Measurements from ENCODE around the gene IL17RE.
"Not testable (repeated sequence)": the region's sequence is repeated elsewhere in the genome, so short reads cannot be mapped to it uniquely, and the experiment has no call there.

IL17RE gene

DNA sequence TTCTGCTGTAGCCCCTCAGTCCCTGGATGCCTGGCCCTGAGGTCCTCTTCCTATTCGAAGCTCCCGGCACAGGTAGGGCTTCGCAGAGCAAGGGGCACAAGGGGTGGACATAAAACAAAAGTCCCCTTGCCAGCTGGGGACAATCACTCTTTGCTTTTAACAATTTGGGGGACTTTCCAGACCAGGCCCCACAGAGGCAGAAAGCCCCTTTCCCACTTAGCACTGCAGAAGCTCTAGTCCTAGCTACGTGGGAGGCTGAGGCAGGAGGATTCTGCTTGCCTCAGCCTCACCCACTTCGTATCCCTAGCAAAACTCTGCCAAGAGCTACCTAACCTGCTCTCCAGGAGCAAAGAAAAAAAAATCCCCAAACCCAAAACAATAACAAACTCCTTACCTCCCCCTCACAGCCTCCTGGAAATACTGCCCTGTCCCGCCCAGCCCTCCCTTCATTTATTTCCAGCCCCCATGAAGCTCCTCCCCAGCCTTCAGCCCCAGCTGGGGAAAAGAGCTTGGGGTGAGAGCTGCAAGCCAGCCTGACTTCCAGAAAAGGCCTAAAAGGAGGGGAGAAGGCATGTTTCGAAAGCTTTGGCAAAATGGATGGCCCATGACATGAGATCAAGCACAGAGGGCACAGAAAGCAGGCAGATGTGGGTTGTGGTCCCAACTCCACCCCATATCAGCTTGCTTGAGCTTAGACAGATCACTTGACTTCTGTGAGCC, 22.7 kb upstream of the IL17RE start, which contains the start of gene CIDEC:
CIDEC (minus strand) TSS at position 424 of the 720 bp plus-strand sequence. CDS start 1,767 bp downstream, outside the sequence.
- DNase-seq = no peak

DNA sequence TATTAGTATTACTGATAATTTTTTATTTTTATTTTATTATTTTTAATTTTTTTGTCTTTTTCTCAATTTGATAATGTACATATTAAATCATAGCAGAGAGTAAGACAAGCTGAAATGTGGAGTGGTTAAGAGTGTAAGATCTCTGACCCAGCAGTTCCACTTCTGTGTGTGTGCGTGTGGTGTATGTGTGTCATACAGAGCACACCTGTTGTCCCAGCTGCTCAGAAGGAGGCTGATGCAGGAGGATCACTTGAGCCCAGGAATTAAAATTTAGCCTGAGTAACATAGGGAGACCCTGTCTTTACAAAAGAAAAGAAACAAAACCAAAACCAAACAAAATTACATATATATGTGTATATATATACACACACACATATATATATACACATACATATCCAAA, 21.2 kb upstream of the IL17RE start:
- DNase-seq = no peak

DNA sequence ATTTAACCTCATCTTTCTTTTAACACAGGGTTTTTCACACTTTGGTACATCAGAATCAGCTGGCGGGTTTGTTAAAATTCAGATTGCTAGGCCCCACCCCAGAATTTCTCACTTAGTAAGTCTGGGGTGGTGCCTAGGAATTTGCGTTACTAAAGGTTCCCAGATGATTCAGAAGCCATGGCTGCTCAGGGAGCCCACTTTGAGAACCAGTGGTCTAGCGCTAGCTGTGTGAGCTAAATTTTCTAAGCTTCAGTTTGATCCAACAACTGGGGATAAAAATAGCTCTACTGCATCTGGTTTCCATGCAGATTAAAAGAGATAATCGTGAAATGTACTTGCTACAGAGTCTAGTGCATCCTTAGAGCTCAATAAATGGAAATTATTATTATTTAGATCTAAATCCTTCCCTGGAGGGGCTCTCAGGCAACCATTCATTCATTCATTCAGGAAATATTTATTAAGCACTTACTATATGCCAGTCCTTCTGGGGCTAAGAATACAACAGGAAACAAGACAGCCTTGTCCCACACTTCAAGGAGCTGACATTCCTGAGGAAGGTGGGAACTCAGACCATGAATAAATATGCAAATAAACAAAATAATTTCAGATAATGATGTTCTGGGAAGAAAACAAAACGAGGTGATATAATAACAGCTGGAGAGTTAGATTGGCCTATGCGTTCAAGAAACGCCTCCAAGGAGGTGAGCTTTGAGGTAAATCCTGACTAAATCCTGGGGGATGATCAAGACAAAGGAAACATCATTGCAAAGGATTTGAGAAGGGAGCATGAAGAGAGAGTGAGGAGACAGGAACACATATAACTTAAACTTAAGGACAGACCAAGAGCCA, 18.7 kb upstream of the IL17RE start:
- DNase-seq = no peak

DNA sequence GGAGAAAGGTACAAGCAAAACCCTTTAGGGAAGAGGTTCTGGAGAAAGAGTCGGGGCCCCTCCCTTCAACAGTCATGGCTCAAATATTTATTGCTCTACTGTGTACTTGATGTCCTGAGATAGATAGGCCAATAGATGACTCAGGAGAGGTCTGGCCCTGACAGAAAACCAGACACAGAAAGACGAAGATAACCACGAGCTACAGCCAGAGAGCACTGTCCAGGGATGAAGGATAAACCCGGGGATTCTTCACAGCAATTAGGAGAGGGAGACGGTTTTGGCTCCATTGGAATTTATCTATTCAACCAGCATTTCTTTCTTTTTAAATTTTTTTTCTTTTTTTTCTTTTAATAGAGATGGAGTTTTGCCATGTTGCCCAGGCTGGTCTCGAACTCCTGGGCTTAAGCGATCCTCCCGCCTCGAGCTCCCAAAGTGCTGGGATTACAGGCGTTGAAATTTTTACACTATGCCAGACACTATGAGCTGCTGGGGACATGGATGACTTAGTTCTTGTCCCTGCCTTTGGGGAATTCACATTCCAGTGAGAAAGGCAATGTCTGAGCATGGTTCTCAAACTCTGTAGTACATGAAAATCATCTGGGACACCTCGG, 18.0 kb upstream of the IL17RE start:
- no peak for DNase-seq

DNA sequence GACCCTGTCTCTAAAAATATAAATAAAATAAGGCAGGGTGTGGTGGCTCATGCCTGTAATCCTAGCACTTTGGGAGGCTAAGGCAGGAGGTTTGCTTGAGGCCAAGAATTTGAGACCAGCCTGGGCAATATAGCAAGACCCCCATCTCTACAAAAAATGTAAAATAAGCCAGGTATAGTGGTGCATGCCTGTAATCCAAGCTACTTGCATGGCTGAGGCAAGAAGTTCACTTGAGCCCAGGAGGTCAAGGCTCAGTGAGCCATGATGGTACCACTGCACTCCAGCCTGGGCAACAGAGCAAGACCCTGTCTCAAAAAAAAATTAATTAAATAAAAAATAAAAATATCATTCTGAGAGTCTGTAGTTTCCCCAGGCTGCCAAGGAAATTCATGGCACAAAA, 16.3 kb upstream of the IL17RE start:
- no peak for DNase-seq

DNA sequence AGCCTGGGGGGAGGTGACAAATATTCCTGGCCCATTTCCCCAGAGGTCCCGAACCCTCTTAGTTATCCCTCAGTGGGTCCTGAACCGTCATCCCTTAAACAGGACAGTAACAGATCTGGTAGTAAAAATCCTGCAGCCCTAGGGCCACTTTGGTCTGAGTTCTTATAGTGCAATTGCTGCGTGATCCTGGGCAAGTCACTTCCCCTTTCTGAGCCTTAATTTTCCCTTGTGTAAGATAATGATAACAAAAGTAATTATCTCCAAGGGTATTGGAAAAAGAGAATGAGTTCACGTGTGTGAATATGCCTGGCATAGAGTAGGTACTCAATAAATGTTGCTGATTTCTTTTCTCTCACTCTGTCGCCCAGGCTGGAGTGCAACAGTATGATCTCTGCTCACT, 15.2 kb upstream of the IL17RE start:
- peak in 3 of 4 experiments; percentile 25 to 36 (median 29) for DNase-seq

DNA sequence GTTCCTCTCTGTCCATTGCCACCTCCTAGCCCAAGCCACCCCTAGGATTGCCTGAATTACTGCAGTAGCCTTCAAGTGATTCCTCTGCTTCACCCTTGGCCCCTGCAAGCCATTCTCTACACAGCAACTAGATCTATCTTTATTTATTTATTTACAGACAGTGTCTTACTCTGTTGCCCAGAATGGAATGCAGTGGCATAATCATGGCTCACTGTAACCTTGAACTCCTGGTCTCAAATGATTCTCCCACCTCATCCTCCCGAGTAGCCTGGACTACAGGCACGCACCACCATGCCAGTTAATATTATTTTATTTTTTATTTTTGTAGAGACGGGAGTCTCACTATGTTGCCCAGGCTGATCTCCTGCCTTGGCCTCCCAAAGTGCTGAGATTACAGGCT, 14.1 kb upstream of the IL17RE start:
- no peak for DNase-seq

DNA sequence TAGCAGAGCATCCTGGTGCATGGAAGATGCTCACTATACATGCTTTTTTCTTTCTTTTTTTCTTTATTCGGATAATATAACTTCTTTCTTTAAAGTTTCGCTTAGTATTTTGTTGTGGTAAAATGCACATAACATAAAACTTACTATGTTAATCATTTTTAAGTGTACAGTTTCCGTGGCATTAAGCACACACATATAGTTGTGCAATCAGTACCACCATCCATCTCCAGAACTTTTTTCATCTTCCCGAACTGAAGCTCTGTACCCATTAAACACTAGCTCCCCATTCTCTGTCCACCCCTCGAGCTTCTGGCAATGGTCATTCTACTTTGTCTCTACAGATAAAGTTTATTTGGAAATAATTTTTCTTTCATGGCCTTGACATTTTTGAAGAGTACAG, 13.2 kb upstream of the IL17RE start:
- DNase-seq = no peak

DNA sequence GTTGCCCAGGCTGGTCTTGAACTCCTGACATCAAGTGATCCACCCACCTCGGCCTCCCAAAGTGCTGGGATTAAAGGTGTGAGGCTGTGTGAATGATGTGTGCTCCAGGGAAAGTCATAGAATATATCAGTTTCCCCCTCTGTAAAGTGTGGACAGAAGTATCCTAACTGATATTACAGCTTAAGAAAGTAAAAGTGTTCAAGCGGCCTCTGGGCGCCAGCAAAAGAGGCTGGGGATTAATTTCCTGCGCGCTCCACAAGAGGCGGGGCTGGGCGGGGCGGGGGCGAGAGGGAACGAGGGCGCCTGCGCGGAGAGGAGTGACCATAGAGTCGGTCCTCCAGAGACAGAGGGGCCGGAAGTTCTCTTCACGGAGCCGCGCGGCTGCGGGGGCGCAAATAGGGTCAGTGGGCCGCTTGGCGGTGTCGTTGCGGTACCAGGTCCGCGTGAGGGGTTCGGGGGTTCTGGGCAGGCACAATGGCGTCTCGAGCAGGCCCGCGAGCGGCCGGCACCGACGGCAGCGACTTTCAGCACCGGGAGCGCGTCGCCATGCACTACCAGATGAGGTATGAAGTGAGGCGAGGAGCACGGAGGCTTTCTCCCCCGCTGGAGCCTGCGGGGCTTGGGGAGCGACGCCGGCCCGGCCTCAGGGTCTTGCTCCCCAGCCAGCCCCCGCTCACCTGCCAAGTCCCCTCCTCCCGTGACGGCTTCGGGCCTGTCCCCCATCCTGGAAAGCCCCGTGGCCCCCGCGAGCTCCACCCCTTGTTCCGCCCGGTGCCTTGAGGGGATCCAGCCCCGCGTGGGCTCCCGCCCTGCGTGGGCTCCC, 12.2 kb upstream of the IL17RE start, which contains the start of gene JAGN1:
JAGN1 (plus strand) TSS at position 362 of the 823 bp plus-strand sequence; CDS start at position 475, 113 bp downstream.
- DNase-seq = peak; percentile 93 to 96 (median 96)

DNA sequence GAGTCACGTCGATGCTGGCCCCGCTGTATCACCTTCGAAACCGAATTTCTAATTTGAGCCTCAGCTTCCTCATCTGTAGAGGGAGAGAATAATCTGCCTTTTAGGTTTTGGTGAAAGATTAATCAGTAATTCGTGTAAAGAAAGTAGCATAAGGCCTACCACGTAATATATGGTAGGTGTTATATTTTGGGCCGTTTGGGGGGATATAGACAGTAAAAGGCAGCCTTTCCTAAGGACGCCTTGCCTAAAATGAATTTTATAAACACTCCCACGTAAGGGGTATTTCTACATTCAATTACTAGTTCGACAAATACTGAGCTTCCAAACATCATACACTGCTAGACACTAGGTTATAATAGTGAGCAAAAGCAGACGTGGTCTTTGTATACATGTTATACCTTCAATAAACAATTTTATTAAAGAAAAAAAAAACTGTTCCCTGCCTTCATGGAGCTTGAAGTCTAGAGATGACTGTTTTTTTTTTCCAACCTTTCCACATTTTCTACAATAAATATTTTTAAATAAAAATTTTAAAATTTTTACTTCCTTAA, 11.5 kb upstream of the IL17RE start:
- DNase-seq = no peak

DNA sequence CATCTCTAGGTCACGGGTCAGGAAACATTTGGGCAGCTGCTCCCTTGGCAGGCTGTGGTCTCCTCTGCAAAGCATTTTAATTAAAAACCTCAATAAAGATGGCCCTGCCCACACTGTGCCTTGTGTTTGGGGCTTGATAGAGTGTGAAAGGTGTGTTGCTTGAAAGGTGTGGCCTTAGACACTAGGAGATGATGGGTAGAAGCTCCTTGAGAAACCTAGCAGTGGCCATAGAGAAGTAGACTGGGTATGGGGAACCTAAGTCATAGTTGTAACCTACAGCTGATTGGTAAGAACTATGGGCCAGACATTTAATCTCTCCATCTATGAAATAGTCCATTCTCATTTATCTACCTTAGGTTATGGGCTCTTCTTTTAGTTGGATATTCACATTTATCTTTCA, 8.9 kb upstream of the IL17RE start:
- no peak for DNase-seq

DNA sequence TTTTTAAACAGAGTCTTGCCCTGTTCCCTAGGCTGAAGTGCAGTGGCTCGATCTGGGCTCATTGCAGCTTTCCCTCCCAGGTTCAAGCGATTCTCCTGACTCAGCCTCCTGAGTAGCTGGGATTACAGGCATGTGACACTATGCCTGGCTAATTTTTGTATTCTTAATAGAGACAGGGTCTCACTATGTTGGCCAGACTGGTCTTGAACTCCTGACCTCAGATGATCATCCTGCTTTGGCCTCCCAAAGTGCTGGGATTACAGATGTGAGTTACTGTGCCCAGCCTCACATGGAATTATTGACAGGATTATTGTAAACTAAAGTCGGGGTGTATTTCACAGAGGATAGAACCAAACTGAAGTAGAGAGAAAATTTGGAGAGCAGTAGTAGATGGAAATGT, 6.9 kb upstream of the IL17RE start:
- DNase-seq = not testable (repeated sequence)

DNA sequence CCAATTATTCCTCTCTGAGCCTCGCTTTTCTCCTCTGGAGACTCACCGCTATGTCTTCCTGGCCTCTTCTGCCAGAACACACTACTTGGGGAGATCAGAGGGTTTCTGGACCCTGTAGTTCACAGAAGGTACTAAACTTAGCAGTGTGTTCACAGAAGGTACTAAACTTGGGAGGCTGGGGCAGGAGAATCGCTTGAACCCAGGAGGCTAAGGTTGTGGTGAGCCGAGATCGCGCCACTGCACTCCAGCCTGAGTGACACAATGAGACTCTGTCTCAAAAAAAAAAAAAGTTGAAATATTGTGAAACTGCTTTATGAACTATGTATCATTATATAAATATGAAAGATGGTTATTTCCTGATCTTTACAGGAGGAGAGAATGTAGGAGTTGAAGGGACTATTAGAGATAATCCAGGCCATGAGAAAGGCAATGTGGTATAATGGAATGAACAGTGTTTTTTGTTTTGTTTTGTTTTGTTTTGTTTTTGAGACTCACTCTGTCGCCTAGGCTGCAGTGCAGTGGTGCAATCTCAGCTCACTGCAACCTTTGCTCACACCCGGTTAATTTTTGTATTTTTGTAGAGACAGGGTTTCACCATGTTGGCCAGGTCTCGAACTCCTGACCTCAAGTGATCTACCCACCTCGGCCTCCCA, 5.8 kb upstream of the IL17RE start:
- not testable (repeated sequence) for DNase-seq

DNA sequence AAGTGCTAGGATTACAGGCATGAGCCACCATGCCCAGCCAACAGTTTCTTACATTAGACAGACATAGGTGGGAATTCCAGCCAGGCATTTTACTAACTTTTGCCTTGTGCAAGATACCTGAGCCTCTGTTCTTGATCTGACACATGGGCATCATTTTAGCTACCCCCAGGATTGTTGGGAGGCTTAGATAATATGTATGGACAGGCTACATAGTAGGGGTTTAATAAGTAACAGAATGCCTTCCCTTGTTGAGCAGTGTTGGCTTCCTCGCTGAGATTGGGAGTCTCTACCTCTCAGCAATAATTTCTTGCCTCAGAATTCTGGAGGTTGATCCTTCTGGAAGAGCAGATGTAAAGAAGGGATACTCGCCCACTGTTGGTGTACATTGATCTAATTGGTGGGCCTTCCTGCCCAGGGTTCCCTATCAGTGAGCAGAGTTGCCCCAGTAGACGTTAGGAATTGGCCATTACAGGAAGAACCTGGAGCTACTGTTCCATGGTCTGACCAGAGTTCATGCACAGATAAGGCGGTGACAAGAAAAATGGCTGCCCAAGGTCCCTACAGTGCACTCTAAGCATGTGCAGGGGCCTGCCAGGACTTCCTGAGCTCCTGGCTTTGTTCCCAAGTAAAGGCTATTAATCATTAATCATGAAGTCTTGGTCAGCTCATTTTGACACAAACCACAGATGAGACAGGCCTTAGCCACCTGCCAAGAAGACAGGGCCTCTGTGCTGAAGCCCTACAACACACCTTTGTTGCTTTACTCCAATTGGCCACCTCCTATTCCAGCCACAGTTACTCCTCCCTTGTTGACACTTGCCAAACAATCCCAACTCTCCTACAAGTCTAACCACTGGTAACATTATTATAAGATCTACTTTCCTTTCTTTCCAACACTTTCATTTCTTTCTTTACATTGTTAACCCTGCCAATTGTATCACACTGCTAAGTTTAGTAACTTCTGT, 5.0 kb upstream of the IL17RE start:
- no peak for DNase-seq

DNA sequence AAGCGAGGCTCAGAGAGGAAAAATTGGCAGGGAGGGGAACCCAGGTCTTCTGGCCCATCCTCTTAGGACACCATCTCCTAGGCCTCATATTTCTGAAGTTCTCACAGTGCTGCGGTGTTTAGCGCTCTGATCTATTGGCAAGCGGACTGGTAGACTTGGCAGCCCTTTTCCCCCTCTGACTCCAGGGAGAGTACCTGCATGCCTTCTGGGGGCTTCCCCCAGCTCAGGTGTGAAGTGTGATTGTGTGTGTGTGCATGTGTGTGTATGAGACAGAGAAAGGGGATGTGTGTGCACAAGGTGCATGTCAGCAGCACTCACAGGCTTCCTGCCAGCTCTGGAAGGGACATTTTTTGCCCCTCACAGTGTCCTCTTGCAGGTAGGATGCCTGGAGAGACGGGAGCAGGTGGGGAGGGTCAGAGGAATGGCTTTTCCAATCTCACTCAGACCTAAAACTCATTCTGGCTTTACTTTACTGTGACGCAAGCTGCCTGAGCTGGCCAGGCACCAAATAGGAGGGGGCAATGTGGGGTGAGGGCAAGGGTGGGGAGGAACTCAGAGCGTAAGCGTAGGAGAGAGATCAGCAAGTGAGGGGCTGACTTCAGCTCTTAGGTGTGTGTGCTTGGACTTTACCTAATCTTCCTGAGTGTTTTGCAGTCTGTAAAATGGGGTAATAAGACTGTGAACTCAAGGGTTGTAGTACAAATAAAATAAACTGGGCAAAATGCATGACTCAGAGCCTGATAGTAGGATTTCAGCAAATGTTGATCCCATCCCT, 4.0 kb upstream of the IL17RE start:
- no peak for DNase-seq

DNA sequence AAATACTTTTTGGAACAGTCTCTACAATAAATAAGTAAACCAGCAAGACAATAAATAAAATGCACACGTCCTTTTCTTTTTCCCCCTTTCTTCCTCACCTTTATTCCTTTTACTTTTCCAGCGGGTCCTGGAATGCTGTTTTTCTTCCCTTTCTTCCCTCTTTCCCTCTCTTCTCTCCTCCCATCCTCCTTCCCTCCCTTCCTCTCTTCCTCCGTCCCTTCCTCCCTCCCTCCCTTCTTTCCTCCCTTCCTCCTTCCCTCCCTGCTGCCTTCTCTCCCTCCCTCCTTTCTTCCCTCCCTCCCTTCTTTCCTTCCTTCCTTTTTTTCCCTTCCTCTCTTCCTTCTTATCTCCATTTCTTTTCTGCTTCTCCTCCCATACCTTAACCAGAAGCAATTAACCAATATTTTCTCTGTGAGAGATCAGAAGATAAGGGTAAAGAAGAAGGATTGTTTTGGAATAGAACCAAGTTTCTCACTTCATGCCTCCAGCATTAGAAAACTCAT, 3.3 kb upstream of the IL17RE start:
- DNase-seq = no peak

DNA sequence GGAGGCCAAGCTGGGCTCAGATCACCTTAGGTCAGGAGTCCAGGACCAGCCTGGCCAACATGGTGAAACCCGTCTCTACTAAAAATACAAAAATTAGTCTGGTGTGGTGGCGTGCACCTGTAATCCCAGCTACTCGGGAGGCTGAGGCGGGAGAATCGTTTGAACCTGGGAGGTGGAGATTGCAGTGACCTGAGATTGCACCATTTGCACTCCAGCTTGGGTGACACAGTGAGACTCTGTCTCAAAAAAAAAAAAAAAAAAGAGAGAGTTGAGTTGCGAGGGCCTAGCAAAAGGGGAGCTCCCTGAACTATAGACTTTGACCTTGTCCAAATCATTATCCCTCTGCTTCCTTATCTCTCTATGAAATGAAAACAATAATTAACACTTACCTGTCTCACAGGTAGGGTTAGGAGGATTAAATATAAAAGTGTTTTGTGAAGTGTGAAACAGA, 1.7 kb upstream of the IL17RE start:
- DNase-seq = not testable (repeated sequence)

DNA sequence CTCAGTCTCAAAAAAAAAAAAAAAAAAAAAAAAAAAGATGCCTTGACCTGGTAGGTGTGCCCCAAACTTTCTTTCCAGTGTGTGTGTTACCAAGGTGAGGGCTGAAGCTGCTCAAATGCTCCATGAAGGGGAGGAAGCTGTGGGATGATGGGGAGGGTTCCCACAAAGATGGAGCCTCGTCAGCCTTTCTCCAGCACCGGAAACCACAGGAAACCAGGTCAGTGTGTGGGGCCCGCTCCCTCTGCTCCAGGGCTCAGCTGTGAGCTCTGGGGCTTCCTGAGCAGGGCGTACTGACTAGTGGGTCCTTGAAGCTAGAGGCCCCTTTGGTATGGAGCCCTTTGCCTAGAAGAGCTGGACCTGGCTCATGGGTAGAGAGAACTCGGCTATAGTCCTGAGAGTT, 681 bp upstream of the IL17RE start:
- no peak for DNase-seq

DNA sequence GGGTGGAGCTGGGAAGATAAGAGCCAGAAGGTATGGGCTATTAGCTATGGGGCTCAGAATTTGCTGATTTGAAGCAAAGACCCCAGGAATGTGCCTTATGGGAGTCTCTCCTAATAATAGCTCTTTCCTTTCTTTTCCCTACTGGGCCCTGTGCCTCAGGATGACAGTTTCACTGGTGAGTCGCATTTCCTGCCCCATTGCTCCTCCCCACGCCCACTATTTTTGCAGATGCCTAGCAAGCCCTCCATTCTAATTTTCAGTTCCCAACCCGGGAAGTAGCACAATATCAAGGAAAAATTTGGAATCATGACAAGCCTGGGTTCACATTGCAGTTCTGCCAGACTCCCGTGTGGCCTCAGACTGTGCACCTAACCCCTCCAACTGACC, 583 bp downstream of the IL17RE start:
- peak; percentile 48 to 71 (median 64) for DNase-seq
